ENCODE results near the gene EPS15. TPM values are rescaled to one million over a fixed set of nuclear protein-coding genes. Genes with fewer than 3 reads are reported as not detected.

Gene EPS15
- total and polyA plus RNA-seq, 2 of the 8 experiments (the other 6 are each of a cell fraction or from before 2014, with no cell fraction given) = 15.9 to 57.2 TPM

DNA sequence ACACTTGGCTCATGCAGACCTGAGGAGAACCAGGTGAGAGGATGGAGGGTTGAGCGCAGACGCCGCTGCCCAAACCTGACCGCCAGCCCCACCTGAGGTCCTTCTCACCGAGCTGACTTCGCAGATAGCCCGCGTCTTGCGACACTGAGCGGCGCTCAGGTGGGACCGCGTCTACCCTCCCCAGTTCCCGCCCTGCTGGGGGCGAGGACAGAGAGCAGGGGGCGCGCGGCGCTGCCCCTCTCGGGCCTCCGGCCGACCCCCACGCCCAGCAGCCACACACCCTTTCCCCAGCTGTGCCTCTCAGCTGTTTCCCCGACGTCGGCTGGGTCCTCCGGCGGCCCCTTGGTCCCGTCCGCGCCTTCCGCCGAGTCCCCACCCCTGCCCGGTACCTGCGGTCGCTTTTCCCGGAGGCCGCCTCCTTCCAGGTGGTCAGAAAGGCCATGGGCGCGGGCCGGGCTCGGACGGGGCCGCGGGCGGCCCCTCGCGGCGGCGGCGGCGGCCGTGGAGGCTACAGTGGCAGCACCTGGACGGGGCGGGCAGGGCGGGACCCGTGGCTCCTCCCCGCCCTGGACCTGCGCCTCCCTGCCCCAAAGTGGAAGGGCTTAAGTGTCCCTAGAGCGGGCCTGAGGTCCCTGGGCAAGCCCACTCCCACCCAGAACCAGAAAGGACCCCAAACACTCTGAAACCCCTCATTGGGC is 174.3 kb downstream of the EPS15 start (continued):
- TF ChIP-seq, protein P1, sequence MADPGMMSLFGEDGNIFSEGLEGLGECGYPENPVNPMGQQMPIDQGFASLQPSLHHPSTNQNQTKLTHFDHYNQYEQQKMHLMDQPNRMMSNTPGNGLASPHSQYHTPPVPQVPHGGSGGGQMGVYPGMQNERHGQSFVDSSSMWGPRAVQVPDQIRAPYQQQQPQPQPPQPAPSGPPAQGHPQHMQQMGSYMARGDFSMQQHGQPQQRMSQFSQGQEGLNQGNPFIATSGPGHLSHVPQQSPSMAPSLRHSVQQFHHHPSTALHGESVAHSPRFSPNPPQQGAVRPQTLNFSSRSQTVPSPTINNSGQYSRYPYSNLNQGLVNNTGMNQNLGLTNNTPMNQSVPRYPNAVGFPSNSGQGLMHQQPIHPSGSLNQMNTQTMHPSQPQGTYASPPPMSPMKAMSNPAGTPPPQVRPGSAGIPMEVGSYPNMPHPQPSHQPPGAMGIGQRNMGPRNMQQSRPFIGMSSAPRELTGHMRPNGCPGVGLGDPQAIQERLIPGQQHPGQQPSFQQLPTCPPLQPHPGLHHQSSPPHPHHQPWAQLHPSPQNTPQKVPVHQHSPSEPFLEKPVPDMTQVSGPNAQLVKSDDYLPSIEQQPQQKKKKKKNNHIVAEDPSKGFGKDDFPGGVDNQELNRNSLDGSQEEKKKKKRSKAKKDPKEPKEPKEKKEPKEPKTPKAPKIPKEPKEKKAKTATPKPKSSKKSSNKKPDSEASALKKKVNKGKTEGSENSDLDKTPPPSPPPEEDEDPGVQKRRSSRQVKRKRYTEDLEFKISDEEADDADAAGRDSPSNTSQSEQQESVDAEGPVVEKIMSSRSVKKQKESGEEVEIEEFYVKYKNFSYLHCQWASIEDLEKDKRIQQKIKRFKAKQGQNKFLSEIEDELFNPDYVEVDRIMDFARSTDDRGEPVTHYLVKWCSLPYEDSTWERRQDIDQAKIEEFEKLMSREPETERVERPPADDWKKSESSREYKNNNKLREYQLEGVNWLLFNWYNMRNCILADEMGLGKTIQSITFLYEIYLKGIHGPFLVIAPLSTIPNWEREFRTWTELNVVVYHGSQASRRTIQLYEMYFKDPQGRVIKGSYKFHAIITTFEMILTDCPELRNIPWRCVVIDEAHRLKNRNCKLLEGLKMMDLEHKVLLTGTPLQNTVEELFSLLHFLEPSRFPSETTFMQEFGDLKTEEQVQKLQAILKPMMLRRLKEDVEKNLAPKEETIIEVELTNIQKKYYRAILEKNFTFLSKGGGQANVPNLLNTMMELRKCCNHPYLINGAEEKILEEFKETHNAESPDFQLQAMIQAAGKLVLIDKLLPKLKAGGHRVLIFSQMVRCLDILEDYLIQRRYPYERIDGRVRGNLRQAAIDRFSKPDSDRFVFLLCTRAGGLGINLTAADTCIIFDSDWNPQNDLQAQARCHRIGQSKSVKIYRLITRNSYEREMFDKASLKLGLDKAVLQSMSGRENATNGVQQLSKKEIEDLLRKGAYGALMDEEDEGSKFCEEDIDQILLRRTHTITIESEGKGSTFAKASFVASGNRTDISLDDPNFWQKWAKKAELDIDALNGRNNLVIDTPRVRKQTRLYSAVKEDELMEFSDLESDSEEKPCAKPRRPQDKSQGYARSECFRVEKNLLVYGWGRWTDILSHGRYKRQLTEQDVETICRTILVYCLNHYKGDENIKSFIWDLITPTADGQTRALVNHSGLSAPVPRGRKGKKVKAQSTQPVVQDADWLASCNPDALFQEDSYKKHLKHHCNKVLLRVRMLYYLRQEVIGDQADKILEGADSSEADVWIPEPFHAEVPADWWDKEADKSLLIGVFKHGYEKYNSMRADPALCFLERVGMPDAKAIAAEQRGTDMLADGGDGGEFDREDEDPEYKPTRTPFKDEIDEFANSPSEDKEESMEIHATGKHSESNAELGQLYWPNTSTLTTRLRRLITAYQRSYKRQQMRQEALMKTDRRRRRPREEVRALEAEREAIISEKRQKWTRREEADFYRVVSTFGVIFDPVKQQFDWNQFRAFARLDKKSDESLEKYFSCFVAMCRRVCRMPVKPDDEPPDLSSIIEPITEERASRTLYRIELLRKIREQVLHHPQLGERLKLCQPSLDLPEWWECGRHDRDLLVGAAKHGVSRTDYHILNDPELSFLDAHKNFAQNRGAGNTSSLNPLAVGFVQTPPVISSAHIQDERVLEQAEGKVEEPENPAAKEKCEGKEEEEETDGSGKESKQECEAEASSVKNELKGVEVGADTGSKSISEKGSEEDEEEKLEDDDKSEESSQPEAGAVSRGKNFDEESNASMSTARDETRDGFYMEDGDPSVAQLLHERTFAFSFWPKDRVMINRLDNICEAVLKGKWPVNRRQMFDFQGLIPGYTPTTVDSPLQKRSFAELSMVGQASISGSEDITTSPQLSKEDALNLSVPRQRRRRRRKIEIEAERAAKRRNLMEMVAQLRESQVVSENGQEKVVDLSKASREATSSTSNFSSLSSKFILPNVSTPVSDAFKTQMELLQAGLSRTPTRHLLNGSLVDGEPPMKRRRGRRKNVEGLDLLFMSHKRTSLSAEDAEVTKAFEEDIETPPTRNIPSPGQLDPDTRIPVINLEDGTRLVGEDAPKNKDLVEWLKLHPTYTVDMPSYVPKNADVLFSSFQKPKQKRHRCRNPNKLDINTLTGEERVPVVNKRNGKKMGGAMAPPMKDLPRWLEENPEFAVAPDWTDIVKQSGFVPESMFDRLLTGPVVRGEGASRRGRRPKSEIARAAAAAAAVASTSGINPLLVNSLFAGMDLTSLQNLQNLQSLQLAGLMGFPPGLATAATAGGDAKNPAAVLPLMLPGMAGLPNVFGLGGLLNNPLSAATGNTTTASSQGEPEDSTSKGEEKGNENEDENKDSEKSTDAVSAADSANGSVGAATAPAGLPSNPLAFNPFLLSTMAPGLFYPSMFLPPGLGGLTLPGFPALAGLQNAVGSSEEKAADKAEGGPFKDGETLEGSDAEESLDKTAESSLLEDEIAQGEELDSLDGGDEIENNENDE (IDR thresholded peaks at IDR 0.05; ENCODE audit: insufficient replicate concordance, low read length) = no peak
- TF ChIP-seq ASH2L (IDR thresholded peaks at IDR 0.05; ENCODE audit: low read length) (peak; percentile 27), RBBP5 (IDR thresholded peaks at IDR 0.05; ENCODE audit: borderline replicate concordance, low read depth, low read length) (peak; percentile 51; the same call in 1 of the 2 replicates), EP300 (IDR thresholded peaks at IDR 0.05; ENCODE audit: borderline replicate concordance in 1 of 2, low read depth in 2 of 2, low read length in 2 of 2) (no peak), POU5F1 (IDR thresholded peaks at IDR 0.05; ENCODE audit: low read depth, low read length) (no peak), CREB1 (IDR thresholded peaks at IDR 0.05) (peak; percentile 43; the same call in 1 of the 2 replicates), CHD2 (IDR thresholded peaks at IDR 0.05; ENCODE audit: low read length) (no peak)

All from H1 (cell line).